GM12891 (cell line): ENCODE data around the gene OR1K1.

Experiments
- PAX5 ChIP-seq: IDR thresholded peaks from 2 replicates; pipeline ENCODE4 v1.6.1; 2011; ENCODE audit warnings: low read length, moderate library complexity, mild to moderate bottlenecking; ENCODE audit not compliant: insufficient read depth, severe bottlenecking
- POLR2A ChIP-seq: IDR thresholded peaks from 2 replicates; pipeline ENCODE4 v1.6.1; 2011; ENCODE audit warnings: low read depth, low read length, control low read depth
- POLR2AphosphoS5 ChIP-seq: IDR thresholded peaks from 2 replicates; pipeline ENCODE4 v1.6.1; 2011; ENCODE audit warnings: low read depth, low read length, control low read depth
- SPI1 ChIP-seq: IDR thresholded peaks from 2 replicates; pipeline ENCODE4 v1.6.1; 2011; ENCODE audit warnings: low read depth, low read length, control low read depth
- TAF1 ChIP-seq: IDR thresholded peaks from 2 replicates; pipeline ENCODE4 v1.6.1; 2011; ENCODE audit warnings: low read depth, low read length, control low read depth

GRCh38 chr9:122820490-122820845 lies 20.5 kb downstream of the OR1K1 start:
- TF ChIP-seq POLR2AphosphoS5 (no peak), POLR2A (no peak), PAX5 (no peak), TAF1 (no peak), SPI1 (no peak)
